ENCODE measurements around the gene POM121L2. TPM values are rescaled to one million over a fixed set of nuclear protein-coding genes. Genes with fewer than 3 reads are reported as not detected.

Gene POM121L2
- total and polyA plus RNA-seq, 10 of the 15 experiments (the other 5 are each of a cell fraction or from before 2014, with no cell fraction given), result 0.04 TPM; not detected in 9

DNA sequence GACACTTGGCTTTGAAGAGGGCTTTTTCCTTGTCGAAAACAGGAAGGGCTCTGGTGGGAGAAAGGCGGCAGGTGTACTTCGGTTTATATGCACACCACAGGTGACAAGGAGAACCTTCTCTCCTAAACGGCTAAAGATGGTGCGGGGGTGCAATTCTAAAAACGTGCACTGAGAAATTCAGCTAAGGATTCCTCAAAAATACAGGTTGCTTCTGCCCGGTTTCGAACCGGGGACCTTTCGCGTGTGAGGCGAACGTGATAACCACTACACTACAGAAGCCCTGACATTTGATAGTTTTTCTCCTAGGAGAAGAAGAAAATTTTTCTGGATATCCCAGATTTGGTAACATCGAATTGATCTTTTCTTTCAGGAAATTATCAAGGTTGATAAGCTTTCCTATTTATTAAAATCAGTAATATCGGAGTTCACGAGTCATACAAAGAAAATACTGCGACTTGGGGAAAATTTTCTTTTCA lies 32.0 kb downstream of the POM121L2 start:
- CTCF ChIA-PET, result no interaction called here
- RAD21 ChIA-PET (ENCODE audit: unreplicated experiment), result no interaction called here
- H3K79me2 ChIP-seq (ENCODE audit: control insufficient read depth, insufficient read depth, low read length), result no peaks in the 10 kb centered on the region
- FAIRE-seq, result peak; percentile 47
- no peaks in the 10 kb centered on the region for H3K4me1 ChIP-seq (ENCODE audit: control insufficient read depth, insufficient read depth, low read length)
- H3K4me2 ChIP-seq (ENCODE audit: control insufficient read depth, insufficient read depth), result peak overlapping the region; percentile 69
- WGBS (ENCODE audit: insufficient coverage, insufficient replicate concordance, low lambda C conversion rate, missing lambda C conversion rate), result 22% methylated on average over 17 of the region's 17 CpGs
- no TSS peak for BruUV-seq (replicated peaks)
- DNase-seq (ENCODE audit: low read depth, low spot score), result no peak
- H3K4me3 ChIP-seq, result peak overlapping the region; percentile 66; the same call in 1 of the 2 replicates
- H3K27me3 ChIP-seq (replicated peaks in 1 of 2; ENCODE audit: control insufficient read depth in 2 of 2, insufficient read depth in 2 of 2, low read length in 1 of 2), result no peaks in the 10 kb centered on the region; a peak in 1 of 4 replicates
- in situ Hi-C loops (cut with MboI) (no loop called here), intact Hi-C loops (cut with micrococcal nuclease; ENCODE audit: unreplicated experiment) (no loop called here)
- H4K20me1 ChIP-seq (ENCODE audit: control insufficient read depth, insufficient read depth), result no peaks in the 10 kb centered on the region
- no peaks in the 10 kb centered on the region for H3K36me3 ChIP-seq (ENCODE audit: control insufficient read depth in 2 of 2, insufficient read depth in 2 of 2, low read length in 1 of 2)
- no peak overlapping the region for H3K9ac ChIP-seq (ENCODE audit: control insufficient read depth, insufficient read depth, low read length)
- SMC1A ChIA-PET (ENCODE audit: uncharacterized antibody, unreplicated experiment), result interaction anchor here (0.8 kb wide), 1 partner anchor 622 kb away, joined by 3 read pairs; no protein-coding TSS in a partner anchor
- no peak overlapping the region for H3K27ac ChIP-seq (ENCODE audit: control insufficient read depth, insufficient read depth)
- peaks cover 9% of the 10 kb centered on the region; the same call in 2 of the 3 replicates for H3K9me3 ChIP-seq (replicated peaks; ENCODE audit: control insufficient read depth, insufficient read depth, low read length)
- peak; percentile 67 for ATAC-seq
- TF ChIP-seq EP300 (IDR thresholded peaks at IDR 0.05; ENCODE audit: borderline replicate concordance in 1 of 2, control insufficient read depth in 1 of 2, low read depth in 2 of 2, low read length in 2 of 2), result peak in 1 of 2 experiments; percentile 36; a peak in 1 of 4 replicates
- TF ChIP-seq, protein P1, sequence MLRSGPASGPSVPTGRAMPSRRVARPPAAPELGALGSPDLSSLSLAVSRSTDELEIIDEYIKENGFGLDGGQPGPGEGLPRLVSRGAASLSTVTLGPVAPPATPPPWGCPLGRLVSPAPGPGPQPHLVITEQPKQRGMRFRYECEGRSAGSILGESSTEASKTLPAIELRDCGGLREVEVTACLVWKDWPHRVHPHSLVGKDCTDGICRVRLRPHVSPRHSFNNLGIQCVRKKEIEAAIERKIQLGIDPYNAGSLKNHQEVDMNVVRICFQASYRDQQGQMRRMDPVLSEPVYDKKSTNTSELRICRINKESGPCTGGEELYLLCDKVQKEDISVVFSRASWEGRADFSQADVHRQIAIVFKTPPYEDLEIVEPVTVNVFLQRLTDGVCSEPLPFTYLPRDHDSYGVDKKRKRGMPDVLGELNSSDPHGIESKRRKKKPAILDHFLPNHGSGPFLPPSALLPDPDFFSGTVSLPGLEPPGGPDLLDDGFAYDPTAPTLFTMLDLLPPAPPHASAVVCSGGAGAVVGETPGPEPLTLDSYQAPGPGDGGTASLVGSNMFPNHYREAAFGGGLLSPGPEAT (IDR thresholded peaks at IDR 0.05; ENCODE audit: low read depth), result 0 out of 2 replicates have a peak, but pooled peaks have one; percentile 27
- peak; percentile 35; the same call in 1 of the 2 replicates for TF ChIP-seq RUNX3 (IDR thresholded peaks at IDR 0.05; ENCODE audit: low read length)
- peak; percentile 47 for TF ChIP-seq JUNB (IDR thresholded peaks at IDR 0.05)
- TF ChIP-seq NRF1 (conservative IDR thresholded peaks at IDR 0.05; ENCODE audit: low read depth, low read length), result no peak
- TF ChIP-seq, protein P2, sequence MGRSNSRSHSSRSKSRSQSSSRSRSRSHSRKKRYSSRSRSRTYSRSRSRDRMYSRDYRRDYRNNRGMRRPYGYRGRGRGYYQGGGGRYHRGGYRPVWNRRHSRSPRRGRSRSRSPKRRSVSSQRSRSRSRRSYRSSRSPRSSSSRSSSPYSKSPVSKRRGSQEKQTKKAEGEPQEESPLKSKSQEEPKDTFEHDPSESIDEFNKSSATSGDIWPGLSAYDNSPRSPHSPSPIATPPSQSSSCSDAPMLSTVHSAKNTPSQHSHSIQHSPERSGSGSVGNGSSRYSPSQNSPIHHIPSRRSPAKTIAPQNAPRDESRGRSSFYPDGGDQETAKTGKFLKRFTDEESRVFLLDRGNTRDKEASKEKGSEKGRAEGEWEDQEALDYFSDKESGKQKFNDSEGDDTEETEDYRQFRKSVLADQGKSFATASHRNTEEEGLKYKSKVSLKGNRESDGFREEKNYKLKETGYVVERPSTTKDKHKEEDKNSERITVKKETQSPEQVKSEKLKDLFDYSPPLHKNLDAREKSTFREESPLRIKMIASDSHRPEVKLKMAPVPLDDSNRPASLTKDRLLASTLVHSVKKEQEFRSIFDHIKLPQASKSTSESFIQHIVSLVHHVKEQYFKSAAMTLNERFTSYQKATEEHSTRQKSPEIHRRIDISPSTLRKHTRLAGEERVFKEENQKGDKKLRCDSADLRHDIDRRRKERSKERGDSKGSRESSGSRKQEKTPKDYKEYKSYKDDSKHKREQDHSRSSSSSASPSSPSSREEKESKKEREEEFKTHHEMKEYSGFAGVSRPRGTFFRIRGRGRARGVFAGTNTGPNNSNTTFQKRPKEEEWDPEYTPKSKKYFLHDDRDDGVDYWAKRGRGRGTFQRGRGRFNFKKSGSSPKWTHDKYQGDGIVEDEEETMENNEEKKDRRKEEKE (IDR thresholded peaks at IDR 0.05), result no peak
- no peak for TF ChIP-seq TCF12 (IDR thresholded peaks at IDR 0.05; ENCODE audit: low read depth, low read length)
- TF ChIP-seq CBX5 (IDR thresholded peaks at IDR 0.05; ENCODE audit: low read depth), result 0 out of 2 replicates have a peak, but pooled peaks have one; percentile 44
- peak; percentile 9 to 11; a peak in 1 of 4 replicates for TF ChIP-seq BHLHE40 (IDR thresholded peaks at IDR 0.05; ENCODE audit: borderline replicate concordance in 1 of 2, low read depth in 2 of 2, low read length in 1 of 2)
- TF ChIP-seq GABPA (IDR thresholded peaks at IDR 0.05; ENCODE audit: low read depth), result 0 out of 2 replicates have a peak, but pooled peaks have one; percentile 19
- TF ChIP-seq ZNF24 (IDR thresholded peaks at IDR 0.05), result peak; percentile 95
- TF ChIP-seq SREBF2 (IDR thresholded peaks at IDR 0.05; ENCODE audit: low read length), result peak; percentile 76
- TF ChIP-seq, protein P3, sequence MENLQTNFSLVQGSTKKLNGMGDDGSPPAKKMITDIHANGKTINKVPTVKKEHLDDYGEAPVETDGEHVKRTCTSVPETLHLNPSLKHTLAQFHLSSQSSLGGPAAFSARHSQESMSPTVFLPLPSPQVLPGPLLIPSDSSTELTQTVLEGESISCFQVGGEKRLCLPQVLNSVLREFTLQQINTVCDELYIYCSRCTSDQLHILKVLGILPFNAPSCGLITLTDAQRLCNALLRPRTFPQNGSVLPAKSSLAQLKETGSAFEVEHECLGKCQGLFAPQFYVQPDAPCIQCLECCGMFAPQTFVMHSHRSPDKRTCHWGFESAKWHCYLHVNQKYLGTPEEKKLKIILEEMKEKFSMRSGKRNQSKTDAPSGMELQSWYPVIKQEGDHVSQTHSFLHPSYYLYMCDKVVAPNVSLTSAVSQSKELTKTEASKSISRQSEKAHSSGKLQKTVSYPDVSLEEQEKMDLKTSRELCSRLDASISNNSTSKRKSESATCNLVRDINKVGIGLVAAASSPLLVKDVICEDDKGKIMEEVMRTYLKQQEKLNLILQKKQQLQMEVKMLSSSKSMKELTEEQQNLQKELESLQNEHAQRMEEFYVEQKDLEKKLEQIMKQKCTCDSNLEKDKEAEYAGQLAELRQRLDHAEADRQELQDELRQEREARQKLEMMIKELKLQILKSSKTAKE (IDR thresholded peaks at IDR 0.05; ENCODE audit: low read depth, poor library complexity, severe bottlenecking), result peak; percentile 16
- no peak overlapping the region for H2AFZ ChIP-seq (ENCODE audit: control insufficient read depth, low read depth, low read length)
- POLR2A ChIA-PET, result no interaction called here

Measured in GM12878 (cell line).